ENCODE results near the gene STK39. TPM values are rescaled to one million over a fixed set of nuclear protein-coding genes. Genes with fewer than 3 reads are reported as not detected.

Gene STK39
- total RNA-seq, 1 experiment from 2014 or later, result 22.1 TPM

DNA sequence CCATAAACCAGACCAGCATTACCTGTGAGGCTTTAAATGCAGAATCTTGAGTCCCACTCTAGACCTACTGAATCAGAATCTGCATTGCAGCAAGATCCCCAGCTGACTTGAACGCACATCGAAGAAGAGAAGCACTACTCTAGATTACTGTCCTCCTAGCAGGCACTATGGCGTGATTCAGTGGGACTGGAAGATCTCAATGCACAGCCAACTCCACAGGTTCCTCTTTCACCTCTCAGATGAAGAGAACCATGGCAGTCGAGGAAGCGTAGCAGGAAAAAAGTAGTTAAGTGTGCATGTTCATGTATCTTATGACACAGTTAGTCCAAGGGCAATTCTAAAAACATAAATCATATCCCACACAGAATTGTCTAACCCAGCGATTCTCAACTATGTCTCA, 97.4 kb downstream of the STK39 start:
- no peak for DNase-seq
- H2BK120ac ChIP-seq (ENCODE audit: low read depth, low read length, poor library complexity, severe bottlenecking), result no peak overlapping the region
- no CpG with 5 or more reads among the region's 6 CpGs for WGBS (ENCODE audit: extremely low coverage, insufficient read length, low lambda C conversion rate)
- no peaks in the 10 kb centered on the region for H3K4me1 ChIP-seq (ENCODE audit: insufficient read depth, low read length)
- H4K91ac ChIP-seq (ENCODE audit: insufficient read length, low read depth, low read length), result no peak overlapping the region
- H3T11ph ChIP-seq (ENCODE audit: low read length), result no peak overlapping the region
- H3K4me1 Mint-ChIP-seq, result peaks cover 5 to 14% of the 10 kb centered on the region in 2 experiments; a peak in 3 of 4 replicates
- no peak overlapping the region for H2BK12ac ChIP-seq (ENCODE audit: insufficient read length, low read depth, low read length)
- no peak overlapping the region for H2BK5ac ChIP-seq (ENCODE audit: insufficient read length, low read length)
- no peak overlapping the region for H3K4me3 Mint-ChIP-seq
- H3K9me3 Mint-ChIP-seq, result no peaks in the 10 kb centered on the region
- H2AK5ac ChIP-seq (ENCODE audit: insufficient read length, low read length), result no peak overlapping the region
- H3K27me3 Mint-ChIP-seq (ENCODE audit: low read depth), result no peaks in the 10 kb centered on the region
- no peaks in the 10 kb centered on the region for H3K9me3 ChIP-seq (ENCODE audit: control insufficient read depth, low read depth, low read length)
- no peak overlapping the region for H3K56ac ChIP-seq (ENCODE audit: insufficient read length, low read depth, low read length)
- H3K4me2 ChIP-seq (ENCODE audit: insufficient read depth, insufficient read length, low read length), result no peak overlapping the region
- H4K20me1 ChIP-seq (ENCODE audit: control insufficient read depth, insufficient read depth, insufficient read length), result no peaks in the 10 kb centered on the region
- no peak overlapping the region for H3K23ac ChIP-seq (ENCODE audit: insufficient read length, low read depth, low read length)
- no peak overlapping the region for H4K5ac ChIP-seq (ENCODE audit: insufficient read length, low read depth, low read length)
- H4K8ac ChIP-seq (replicated peaks; ENCODE audit: insufficient read length, low read depth, low read length), result no peak overlapping the region
- no peak for TF ChIP-seq CTCF (conservative IDR thresholded peaks at IDR 0.05)
- 0 out of 7 replicates have a peak overlapping the region, but pooled peaks of 1 of the 3 experiments have one; percentile 29 for H3K27ac Mint-ChIP-seq
- no peak overlapping the region for H2BK15ac ChIP-seq (ENCODE audit: low read depth, low read length)
- H3K18ac ChIP-seq (ENCODE audit: insufficient read length, low read depth, low read length), result no peak overlapping the region
- H3K4ac ChIP-seq (ENCODE audit: low read depth, low read length), result no peak overlapping the region
- no peaks in the 10 kb centered on the region for H3K23me2 ChIP-seq (ENCODE audit: insufficient read length, low read depth, low read length, poor library complexity, severe bottlenecking)
- H3K27me3 ChIP-seq (ENCODE audit: insufficient read depth, low read length), result no peaks in the 10 kb centered on the region
- no peak overlapping the region for H2AFZ ChIP-seq (ENCODE audit: low read length)
- H3K14ac ChIP-seq (ENCODE audit: insufficient read depth, low read length), result no peak overlapping the region
- no peak overlapping the region for H2BK20ac ChIP-seq (ENCODE audit: low read depth, low read length, poor library complexity, severe bottlenecking)
- no peak overlapping the region for H3K9ac ChIP-seq (ENCODE audit: extremely low read depth, insufficient read length, low read length)
- no peak overlapping the region for H3K27ac ChIP-seq (ENCODE audit: insufficient read length, low read depth, low read length)
- no peaks in the 10 kb centered on the region for H3K79me2 ChIP-seq (ENCODE audit: insufficient read depth, low read length)
- no peaks in the 10 kb centered on the region for H3K79me1 ChIP-seq (ENCODE audit: insufficient read depth, low read depth, low read length, poor library complexity, severe bottlenecking)
- H3K36me3 Mint-ChIP-seq (ENCODE audit: insufficient read depth in 1 of 3, low read depth in 3 of 3), result no peaks in the 10 kb centered on the region
